ENCODE results near the gene SPIN2B. TPM values are rescaled to one million over a fixed set of nuclear protein-coding genes. Genes with fewer than 3 reads are reported as not detected.
A peak's percentile ranks its signal among the peaks of the same experiment; 100 is the strongest.
"Not testable (repeated sequence)": the region's sequence is repeated elsewhere in the genome, so short reads cannot be mapped to it uniquely, and the experiment has no call there.

The SPIN2B gene
- total RNA-seq (2014; rRNA removed; shearing (Covaris generic)): 7.1 and 12.5 TPM in 2 replicates

DNA sequence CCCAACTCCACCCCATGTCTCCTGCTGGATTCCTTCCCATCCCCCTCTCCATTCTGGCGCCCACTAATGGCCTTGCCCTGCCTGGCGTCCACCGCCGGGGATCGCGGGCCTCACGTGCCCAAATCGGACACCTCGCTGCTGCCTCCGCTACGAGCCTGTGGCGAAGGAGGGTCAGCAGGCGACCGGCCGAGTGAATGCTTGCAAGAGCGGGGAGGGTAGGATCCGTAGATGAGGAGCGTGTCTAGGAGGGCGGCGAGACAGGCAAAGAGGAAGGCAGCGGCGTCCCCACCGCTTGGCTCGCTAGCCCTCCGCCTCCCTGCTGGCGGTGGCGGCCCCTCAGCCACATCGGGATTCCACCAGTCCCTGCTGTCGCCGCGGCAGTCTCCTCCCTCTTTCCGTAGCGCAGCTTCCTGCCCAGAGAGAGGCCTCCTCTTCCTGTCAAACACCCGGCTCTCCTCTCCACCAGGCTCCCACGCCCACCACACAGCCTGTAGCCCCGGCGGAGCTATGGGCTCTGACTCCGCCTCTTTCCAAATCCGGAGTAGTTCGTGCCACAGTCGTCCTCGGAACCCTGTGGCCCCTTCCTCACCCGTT, at the start of gene SPIN2B:
Gene SPIN2B (minus strand): TSS at position 387 of the 594 bp plus-strand sequence.
- DNase-seq (ENCODE audit: low spot score): peak; percentile 89

DNA sequence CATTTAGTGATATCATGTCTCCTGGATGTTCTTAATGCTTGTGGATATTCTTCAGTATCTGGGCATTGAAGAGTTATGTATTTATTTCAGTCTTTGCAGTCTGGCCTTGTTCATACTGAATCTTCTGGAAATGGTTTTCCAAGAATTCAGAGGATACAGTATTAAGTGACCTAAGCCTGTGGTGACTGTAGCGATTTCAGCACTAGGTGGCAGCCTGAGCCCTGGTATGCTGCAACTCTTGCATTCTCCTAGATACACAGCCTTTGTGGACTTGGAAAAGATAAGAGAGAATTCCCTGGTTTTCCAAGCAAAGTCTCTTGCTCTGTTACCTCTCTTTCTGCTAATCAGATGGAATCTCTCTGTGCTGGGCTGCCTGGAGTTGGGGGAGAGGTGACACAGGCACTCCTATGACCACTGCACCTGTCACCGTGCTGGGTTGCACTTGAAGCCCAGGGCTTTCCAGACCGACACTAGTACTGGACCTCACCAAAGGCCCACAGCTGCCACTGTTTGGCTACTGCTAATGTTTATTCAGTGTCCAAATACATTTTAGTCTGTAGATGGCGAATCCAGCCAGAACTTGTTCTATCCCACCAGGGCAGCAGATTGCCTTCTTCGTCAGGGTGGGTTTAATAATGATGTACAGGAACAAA, 35.2 kb upstream of the SPIN2B start:
- no peak for DNase-seq (ENCODE audit: low spot score)

DNA sequence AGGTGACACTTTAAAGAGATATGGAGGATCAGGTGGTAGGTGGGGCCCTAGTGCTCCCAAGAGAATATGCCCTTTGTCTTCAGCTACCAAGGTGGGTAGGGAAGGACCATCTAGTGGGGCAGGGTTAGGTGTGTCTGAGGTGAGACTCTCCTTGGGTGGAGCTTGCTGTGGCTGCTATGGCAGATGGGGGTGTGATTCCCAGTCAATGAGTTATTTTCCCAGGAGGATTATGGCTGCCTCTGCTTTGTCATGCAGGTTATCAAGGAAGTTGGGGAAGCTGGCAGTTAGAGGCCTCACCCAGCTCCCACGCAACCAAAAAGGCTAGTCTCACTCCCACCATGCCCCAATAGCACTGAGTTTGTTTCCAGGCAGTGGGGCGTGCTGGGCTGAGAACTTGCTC, 33.8 kb upstream of the SPIN2B start:
- no peak for DNase-seq (ENCODE audit: low spot score)

DNA sequence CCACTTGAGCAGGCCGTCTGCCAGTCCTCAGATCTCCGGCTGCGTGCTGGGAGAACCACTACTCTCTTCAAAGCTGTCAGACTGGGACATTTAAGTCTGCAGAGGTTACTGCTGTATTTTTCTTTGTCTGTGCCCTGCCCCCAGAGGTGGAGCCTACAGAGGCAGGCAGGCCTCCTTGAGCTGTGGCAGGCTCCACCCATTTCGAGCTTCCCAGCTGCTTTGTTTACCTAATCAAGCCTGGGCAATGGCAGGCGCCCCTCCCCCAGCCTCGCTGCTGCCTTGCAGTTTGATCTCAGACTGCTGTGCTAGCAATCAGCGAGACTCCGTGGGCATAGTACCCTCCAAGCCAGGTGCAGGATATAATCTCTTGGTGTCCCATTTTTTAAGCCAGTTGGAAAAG, 30.9 kb upstream of the SPIN2B start:
- not testable (repeated sequence) for DNase-seq (ENCODE audit: low spot score)

DNA sequence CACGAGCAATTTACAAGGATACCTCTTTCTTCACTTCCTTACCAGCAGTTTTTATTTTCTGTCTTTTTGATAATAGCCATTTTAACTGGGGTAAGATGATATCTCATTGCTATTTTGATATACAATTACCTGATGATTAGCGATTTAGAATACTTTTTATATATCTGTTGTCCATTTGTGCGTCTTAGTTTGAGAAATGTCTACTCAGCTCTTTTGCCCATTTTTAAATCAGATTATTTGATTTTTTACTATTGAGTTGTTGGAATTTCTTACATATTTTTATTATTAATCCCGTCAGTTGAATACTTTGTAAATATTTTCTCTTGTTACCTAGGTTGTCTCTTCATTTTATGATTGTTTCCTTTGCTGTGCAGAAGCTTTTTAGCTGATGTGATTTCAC, 17.3 kb upstream of the SPIN2B start:
- no peak for DNase-seq (ENCODE audit: low spot score)

DNA sequence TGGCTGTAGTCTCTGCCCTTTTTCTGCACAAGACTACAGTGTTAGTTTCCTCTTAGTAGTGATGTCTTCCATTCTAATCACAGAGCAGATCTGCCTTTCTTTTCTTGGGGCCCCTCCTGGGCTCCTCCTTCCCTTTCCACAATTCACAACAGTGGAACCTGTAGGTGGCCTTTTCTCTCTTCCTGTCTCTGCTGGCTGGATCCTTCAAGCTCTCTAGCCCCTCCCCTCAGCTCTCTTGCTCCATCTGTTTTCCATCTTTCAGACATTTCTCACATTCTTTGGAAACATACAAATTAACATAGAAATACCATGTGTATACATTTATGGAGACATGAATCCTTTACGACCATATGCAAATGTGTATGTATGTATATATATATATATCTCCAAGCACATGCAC, 16.2 kb upstream of the SPIN2B start:
- no peak for DNase-seq (ENCODE audit: low spot score)

DNA sequence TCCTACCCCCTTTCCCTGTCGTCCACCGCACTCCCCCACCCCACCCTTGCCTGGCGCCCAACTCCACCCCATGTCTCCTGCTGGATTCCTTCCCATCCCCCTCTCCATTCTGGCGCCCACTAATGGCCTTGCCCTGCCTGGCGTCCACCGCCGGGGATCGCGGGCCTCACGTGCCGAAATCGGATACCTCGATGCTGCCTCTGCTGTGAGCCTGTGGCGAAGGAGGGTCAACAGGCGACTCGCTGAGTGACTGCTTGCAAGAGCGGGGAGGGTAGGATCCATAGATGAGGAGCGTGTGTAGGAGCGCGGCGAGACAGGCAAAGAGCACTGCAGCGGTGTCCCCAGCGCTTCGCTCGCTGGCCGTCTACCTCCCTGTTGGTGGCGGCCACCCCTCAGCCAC, 15.7 kb upstream of the SPIN2B start, which contains the start of gene SPIN2A:
Gene SPIN2A (minus strand): TSS at position 325 of the 400 bp plus-strand sequence. CDS start 800 bp downstream, outside the sequence.
- not testable (repeated sequence) for DNase-seq (ENCODE audit: low spot score)

DNA sequence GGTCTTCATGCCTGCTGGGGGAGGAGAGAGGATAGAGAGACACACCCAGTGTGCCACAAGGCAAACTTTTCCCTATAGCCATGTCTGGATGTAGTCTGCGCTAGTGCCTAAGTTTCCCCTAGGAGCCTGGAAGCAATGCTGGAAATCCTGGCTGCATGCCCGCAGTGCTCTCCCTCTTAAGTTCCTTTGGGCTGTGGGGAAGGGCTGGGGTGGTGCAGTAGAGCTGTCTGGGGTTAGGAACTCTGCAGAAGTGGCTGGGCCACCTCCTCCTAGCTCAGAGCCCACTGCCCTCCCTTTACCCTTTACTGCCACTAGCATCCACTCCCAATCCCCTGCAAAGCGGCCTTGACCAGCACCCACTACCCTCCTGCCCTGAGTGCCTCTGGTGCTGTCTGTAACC, 15.2 kb upstream of the SPIN2B start:
- not testable (repeated sequence) for DNase-seq (ENCODE audit: low spot score)

DNA sequence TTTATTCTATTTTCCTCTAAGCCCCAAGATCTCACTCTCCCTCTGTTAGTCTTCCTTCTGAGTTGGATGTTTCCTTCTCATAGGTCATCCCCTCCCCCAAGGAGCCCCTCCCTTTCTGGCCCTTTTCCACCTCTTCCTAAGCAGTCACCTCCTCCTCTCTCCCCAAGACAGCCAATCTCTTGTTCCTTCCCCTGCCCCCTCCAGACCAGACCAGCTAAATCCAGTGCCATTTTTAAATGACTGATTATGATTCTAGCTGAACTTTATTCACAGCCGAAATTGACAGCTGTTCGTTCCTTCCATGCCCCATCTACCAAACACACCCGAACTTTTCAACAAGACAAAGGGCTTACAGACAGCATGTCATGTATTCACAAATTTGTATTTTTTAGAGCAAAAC, 13.9 kb upstream of the SPIN2B start:
- DNase-seq (ENCODE audit: low spot score): no peak

DNA sequence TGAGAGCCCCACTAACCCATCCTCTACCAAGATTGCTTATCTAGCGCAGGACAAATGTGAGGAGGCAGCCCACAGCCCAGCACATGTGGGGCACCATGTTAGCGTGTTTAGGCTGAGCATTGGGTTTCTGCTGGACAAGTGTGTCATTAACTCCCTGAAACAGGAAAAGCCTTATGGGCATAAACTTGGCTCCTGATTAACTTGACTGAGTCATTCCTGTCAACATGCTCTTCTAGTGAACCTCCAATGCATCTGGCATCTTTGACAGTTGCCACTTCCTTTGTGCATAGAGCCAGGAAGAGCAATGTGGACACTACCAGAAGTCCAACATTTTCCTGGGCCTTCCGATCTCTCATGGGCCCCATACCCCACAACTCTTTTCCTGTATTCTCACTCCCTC, 13.4 kb upstream of the SPIN2B start:
- no peak for DNase-seq (ENCODE audit: low spot score)

DNA sequence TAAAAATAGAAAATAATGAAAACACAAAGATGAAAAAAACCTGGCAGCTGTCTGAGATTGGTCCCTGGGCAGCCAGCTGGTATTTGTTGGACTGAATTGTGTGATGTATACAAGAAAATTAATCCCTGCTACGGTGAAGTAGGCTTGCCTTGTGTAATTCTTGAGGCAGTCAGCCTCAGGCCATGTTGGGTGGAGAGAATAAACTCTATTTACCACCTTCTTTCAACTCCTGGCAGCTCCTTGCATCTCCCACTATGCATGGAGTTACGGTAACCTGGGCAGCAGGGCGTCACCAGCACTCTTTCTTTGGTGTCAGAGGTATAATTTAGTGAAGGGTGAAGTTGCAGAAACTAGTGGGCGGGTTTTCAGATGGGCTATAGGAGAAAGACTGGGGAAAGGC, 12.4 kb upstream of the SPIN2B start:
- no peak for DNase-seq (ENCODE audit: low spot score)

DNA sequence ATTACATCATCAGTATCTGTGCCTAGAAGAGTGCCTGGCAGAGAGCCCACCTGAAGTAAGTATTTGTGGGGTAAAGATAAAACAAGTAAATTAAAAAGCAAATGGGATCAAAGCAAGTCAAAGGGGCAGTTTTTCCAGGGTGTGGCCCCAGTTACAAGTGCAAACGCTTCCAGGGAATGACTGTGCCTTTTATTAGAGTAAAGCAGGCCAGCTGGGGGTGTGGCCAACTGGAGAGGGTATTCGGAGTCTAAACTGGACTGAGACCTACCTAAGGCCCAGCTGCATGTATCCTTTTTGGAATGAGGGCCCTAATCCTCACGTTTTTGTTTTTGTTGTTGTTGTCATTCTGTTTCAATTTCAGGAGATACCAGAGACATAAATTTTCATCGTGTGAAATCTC, 11.9 kb upstream of the SPIN2B start:
- DNase-seq (ENCODE audit: low spot score): not testable (repeated sequence)

DNA sequence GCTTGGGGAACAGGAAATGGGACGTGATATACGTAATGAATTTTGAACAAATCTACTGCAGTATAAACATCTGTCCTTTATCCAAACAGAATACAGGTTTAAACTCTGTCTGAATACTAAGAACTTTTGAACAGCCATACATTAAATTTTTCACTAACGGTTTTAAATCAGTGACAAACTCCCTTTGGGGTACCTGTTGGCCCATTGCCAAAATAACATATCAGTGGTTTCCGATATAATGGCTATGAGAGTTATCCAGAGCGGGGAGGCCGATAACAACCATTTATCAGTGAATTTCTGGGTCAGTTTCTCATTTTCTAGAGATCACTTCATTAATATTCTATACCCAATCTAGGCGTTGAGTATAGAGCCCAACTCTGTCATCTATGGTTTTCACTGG, 10.7 kb upstream of the SPIN2B start:
- DNase-seq (ENCODE audit: low spot score): no peak

DNA sequence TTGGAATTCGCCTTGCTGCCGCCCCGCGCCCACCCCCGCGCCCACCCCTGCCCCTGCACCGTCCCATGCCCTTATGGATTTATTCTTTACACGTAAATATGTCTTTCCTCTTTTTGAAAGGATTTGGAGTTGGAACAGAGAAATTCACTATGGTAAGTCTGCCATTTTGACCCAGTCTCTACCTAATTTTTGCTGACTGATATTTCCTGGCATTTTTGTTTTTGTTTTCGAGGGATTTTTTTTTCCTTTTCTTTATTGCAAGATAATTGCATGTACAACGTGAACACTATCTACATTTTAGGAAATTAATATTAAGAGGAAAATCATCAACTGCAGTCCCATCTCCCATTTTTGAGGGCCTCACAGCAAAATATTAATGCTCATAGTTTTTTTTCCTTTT, 468 bp upstream of the SPIN2B start:
- DNase-seq (ENCODE audit: low spot score): no peak

DNA sequence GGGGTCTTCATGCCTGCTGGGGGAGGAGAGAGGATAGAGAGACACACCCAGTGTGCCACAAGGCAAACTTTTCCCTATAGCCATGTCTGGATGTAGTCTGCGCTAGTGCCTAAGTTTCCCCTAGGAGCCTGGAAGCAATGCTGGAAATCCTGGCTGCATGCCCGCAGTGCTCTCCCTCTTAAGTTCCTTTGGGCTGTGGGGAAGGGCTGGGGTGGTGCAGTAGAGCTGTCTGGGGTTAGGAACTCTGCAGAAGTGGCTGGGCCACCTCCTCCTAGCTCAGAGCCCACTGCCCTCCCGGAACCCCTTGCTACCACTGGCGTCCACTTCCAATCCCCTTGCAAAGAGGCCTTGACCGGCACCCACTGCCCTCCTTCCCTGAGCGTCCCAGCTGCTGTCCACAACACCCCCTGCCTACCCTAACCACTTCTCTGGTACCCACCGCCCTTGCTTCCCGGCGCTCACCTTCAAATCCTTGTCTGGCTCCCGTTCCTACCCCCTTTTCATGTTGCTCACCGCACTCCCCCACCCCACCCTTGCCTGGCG, 658 bp downstream of the SPIN2B start:
- DNase-seq (ENCODE audit: low spot score): not testable (repeated sequence)

DNA sequence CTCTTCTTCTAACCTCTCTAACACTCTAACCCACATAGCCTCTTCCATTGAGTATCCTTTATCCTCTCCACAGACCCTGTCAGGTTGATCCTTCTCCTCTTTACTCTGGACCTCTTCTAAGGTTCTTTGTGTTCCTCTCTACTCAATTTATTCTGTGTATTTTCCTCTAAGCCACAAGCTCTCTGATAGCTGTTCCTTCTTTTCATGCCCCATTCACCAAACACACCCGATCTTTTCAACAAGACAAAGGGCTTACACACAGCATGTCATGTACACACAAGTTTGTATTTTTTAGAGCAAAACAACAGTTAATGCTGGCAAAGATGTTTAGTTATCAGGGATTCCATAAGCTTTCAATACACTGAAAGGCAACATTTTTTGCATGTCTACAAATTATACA, 1.9 kb downstream of the SPIN2B start:
- DNase-seq (ENCODE audit: low spot score): no peak

DNA sequence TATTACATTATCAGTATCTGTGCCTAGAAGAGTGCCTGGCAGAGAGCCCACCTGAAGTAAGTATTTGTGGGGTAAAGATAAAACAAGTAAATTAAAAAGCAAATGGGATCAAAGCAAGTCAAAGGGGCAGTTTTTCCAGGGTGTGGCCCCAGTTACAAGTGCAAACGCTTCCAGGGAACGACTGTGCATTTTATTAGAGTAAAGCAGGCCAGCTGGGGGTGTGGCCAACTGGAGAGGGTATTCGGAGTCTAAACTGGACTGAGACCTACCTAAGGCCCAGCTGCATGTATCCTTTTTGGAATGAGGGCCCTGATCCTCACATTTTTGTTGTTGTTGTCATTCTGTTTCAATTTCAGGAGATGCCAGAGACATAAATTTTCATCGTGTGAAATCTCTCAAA, 3.8 kb downstream of the SPIN2B start:
- DNase-seq (ENCODE audit: low spot score): not testable (repeated sequence)

DNA sequence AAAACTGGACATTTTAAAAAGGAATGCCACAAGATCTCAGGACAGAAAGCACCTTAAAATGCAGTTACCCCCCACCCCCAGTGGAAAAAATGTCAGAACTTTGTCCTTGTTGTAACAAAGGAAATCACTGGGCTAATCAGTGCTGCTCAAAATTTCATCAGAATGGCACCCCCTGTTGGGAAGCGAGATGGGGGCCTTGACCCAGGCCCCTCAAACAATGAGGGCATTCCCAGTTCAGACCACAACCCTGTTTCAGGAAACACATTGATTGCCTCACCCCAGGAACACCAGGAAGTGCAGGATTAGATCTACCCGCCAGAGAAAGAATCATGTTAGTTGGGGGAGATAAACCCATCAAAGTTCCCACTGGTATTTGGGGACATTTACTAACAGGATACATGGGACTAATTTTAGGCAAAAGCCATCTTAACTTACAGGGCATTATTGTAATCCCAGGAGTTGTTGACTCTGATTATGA, 16.4 kb downstream of the SPIN2B start:
- DNase-seq (ENCODE audit: low spot score): no peak

DNA sequence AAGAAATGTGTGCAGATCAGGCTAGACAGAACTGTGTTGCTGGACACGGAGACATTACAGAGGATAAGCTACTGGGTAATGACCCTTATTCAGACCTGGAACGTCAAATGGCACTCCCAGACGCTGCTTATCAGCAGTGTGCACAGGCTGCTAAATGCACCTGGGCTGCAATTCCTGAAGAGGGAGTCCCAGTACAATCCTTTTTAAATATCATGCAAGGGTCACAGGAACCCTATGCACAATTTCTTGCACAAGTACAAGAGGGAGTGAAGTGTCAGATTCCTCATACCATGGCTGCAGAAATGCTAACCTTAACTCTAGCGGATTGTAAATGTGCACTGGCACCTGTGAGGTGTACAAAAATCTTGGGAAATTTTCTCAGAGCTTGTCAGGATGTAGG, 16.9 kb downstream of the SPIN2B start:
- DNase-seq (ENCODE audit: low spot score): no peak

DNA sequence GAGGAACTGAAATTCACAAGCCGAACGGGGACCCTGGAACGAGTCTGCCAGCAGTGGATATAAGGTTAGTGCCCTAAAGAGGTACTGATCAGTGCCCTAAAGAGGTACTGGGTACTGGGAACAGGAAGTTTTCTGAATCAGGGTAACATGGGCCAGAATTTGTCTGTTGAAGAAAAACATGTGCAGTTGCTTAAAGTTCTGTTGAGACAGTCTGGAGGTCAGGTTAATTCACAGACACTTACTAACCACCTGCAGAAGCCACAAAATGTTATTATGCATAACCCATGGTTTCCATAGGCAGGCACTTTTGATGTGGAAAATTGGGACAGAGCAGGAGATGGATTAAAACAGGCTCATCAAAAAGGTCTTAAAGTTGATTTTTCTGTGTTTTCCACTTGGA, 17.9 kb downstream of the SPIN2B start:
- DNase-seq (ENCODE audit: low spot score): no peak

DNA sequence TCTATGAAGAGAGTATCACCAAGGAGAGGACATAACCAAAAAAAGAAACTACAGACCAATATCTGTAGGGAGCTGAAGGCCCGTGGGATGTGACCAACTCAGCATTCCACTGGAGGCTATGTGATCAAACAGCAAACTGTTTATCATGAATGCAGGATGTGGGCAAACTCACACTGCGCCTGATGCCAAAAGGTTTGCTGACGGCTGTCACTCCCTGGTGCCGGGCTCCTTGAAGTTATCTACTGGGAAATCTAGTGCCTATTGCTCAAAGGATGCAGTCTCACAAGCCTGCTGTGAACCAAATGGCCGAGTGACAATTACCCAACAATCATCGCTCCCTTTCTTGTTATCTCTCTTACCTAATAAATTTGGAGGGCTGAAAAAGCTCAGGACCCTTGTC, 18.4 kb downstream of the SPIN2B start:
- DNase-seq (ENCODE audit: low spot score): peak; percentile 13

DNA sequence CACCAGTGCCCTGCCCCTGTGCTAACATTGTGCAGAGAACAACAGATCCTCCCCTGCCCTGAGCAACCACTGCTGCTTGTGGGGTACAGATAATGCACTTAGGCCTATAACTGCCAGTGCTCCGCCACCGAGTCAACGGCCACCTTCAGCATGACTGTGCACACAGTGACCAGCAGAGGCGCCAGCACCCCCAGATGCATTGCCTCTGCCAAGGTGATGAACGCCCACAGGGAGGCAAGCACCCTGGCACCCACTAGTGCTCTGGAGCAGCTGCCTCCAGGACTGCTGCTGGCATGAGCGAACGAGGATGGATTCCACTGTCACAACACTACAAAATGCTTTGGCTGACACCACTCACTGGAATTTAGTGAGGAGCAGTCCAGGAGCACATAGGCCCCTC, 38.2 kb downstream of the SPIN2B start:
- no peak for DNase-seq (ENCODE audit: low spot score)

DNA sequence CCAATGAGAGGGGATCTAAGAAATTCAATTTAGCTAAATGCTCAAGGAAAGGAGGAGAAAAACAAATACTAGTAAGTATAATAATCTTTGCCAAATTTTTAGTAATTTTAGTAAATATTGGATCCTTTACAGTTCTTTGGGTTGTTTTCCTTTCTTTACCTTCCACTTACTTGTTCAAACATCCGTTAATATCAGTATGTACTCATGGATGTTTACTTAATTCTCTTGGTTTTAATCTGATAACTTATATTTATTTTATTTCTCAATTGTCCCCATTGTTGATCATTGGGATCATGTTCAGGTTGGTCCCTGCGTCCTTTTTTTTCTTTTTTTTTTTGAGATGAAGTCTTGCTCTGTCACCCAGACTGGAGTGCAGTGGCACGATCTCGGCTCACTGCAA, 46.9 kb downstream of the SPIN2B start:
- DNase-seq (ENCODE audit: low spot score): no peak
